Pulmonary artery endothelial cell (primary cell): Measurements from ENCODE around the gene GALM. TPM values are rescaled to one million over a fixed set of nuclear protein-coding genes. Genes with fewer than 3 reads are reported as not detected.

Experiments used
- DNase-seq: peaks from one replicate; pipeline ENCODE4 v3.0.0-alpha.2; 2011; ENCODE audit warnings: low read depth, low spot score
- total RNA-seq: library from RNA; depleted of rRNA; stranded (reverse); fragments of >200 nt; gene quantifications from 2 replicates; pipeline ENCODE4 v1.2.3, GENCODE V29; 2014

The GALM gene
- total RNA-seq, 1 donor from 2014 or later: 3.5 TPM

DNA sequence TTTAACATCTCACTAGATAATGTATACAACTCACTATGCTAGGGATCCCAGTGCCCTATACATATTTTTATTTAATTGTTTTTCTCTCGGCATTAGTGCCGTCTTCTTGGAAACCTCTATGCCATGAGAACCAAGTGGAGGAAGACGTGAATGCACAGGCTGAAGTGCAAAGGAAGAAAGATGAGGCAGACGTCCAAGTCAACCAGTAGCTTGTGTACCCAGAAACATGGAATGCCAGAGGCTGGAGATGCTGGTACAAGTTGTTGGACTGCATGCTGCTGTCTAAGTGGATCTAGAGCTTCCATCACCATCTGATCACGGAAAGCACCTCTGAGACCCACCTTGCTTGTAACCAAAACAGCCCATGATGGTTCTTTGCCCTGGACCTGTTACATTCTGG is 99.6 kb downstream of the GALM start:
- DNase-seq: no peak

DNA sequence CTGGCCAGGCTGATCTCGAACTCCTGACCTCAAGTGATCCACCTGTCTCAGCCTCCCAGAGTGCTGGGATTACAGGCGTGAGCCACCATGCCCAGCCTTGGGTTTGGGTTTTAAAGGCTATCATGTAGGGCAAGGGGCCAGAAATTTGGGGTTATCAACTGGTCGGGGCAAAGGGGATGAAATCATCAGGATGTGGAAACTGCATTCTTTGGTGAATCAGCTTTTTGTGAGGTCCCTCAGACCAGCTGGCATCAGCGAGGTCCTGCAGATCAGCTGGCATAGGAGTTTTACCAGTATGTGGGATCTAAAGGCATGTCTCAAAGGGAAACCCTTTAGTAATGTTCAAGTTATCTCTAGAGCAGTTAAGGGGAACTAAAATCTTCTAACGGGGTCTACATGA is 105.7 kb downstream of the GALM start:
- DNase-seq: no peak

DNA sequence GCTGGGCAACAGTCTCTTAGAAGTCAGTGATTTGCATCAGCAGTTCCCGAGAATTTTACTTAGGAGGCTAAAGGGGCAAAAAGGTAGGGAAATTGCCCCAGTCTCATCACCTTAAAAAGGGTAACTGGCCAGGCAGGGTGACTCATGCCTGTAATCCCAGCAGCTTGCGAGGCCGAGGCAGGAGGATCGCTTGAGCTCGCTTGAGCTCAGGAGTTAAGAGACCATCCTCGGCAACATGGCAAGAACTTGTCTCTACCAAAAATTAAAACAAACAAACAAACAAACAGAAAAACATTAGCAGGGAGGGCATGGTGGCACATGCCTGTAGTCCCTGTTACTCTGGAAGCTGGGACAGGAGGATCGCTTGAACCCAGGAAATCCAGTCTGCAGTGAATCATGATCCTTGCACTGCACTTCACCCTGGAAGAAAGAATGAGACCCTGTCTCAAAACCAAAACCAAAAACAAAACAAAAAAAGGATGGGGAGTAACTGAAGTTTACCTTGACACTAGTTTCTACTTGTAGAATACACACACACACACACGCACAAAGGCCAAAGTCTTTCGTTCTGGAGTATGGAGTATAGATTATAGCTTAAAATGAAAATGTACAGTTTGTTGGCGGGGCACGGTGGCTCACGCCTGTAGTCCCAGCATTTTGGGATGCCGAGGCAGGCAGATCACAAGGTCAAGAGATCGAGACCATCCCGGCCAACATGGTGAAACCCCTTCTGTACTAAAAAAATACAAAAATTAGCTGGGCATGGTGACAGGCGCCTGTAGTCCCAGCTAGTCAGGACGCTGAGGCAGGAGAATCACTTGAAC is 109.4 kb downstream of the GALM start:
- DNase-seq: no peak

- no peak for DNase-seq
These were observed 110.0 kb downstream of the GALM start for GRCh38 chr2:38775921-38776225.

GRCh38 chr2:38776531-38776930 is 110.6 kb downstream of the GALM start:
- DNase-seq: no peak

GRCh38 chr2:38778687-38779082 is 112.8 kb downstream of the GALM start:
- DNase-seq: no peak

GRCh38 chr2:38783586-38783985 is 117.7 kb downstream of the GALM start:
- no peak for DNase-seq

Other genes with a start within 250 kb of the GALM start
- gene HNRNPLL, start 63.2 kb upstream of the GALM start, total RNA-seq: 36.7 and 50.0 TPM in 2 replicates
- gene SRSF7, start 85.2 kb downstream of the GALM start, total RNA-seq: 181 and 248 TPM in 2 replicates
- gene GEMIN6, start 112.1 kb downstream of the GALM start, total RNA-seq: 9.0 and 19.2 TPM in 2 replicates
- 23.5 and 24.3 TPM in 2 replicates for gene DHX57, start 209.8 kb downstream of the GALM start, total RNA-seq
- 14.0 and 14.6 TPM in 2 replicates for gene MORN2, start 209.9 kb downstream of the GALM start, total RNA-seq
- gene ARHGEF33, start 223.8 kb downstream of the GALM start, total RNA-seq: 0.07 and 0.11 TPM in 2 replicates